ENCODE results near the gene EHD1. TPM values are rescaled to one million over a fixed set of nuclear protein-coding genes. Genes with fewer than 3 reads are reported as not detected.

Gene EHD1
- total RNA-seq = 47.4 TPM
- long read RNA-seq, full-length matches to known transcripts = 83 of 139 reads
- long read RNA-seq, partial matches to known transcripts = 14 of 139 reads
- long read RNA-seq, other reads (novel, unspliced or antisense) = 42 of 139 reads

- DNase-seq (peak; percentile 99), ATAC-seq (ENCODE audit: poor library complexity) (peak; percentile 91)
- intact Hi-C loops (cut with DNase I) = no loop called here
These were observed at the start of gene EHD1 for GRCh38 chr11:64878494-64879243. Gene EHD1 (minus strand): TSS chr11:64878621. CDS start chr11:64878464, 157 bp downstream.

DNA sequence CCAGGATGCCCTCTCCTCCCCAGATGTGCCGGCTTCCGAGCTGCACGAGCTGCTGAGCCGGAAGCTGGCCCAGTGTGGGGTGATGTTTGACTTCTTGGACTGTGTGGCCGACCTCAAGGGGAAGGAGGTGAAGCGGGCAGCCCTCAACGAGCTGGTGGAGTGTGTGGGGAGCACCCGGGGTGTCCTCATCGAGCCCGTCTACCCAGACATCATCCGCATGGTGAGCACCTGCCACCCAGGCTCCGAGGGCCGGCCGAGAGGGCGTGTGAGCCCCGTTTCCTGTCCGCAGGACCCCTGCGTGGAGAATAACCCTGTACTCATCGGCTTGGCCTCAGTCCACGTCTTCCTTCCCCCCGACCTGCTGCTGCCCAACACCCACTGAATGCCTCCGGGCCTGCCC is 48.3 kb upstream of the EHD1 start:
- ATAC-seq (ENCODE audit: poor library complexity) = no peak
- intact Hi-C loops (cut with DNase I) = no loop called here
- DNase-seq = no peak

DNA sequence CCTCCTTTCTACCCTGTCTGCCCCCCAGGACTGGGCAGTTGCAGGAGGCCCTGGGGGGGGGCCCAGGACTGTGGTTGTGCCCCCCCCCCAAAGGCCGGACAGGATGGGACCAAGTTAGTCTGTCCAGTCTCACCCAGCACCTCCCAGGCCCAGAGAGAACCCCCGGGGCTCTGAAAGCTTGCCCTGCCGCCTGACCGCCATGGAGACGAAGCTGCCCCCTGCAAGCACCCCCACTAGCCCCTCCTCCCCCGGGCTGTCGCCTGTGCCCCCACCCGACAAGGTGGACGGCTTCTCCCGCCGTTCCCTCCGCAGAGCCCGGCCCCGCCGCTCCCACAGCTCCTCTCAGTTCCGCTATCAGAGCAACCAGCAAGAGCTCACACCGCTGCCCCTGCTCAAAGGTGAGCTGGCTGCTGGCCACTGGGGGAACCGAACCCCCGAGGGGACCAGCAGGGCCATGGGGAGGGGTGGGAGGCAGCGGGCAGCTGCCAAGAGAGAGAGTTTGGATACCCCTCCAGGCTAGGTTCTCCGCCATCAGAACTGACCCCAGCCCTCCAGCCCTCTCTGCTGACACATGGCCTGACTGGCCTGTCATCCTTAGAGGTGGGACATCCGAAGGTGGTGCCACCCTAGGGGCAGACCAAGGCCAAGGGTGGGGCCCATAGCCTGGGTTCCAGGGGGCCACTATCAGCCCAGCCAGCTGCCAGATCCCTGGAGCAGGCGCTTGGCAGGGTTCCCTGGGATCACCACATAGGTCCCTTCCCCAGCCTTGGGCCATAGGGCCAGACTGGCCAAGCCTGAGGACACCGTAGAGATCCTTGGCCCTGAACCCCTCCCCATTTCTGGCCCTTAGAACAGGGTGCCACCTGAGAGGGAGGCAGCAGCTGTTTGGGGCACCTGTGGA is 47.4 kb upstream of the EHD1 start:
- DNase-seq = no peak
- no peak for ATAC-seq (ENCODE audit: poor library complexity)
- intact Hi-C loops (cut with DNase I) = no loop called here

DNA sequence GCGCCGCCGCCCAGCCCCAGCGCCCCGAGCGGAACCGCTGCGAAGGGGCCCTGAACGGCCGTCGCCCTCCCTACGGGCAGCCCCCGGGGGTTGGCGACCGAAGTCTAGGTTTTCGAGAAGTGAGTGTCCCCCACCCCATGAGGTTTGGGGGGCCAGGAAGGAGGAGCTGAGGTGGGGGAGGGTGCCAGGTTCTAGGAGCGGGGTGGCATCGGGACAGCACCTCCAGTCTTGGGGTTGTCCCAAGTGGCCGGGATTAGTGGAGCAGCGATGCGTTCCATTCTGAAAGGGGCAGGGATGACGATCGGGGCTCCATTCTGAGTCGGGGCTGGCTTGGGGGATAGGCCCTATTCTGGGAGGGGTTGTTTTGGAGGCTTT is 46.5 kb upstream of the EHD1 start:
- no peak for DNase-seq
- ATAC-seq (ENCODE audit: poor library complexity) = peak; percentile 8
- intact Hi-C loops (cut with DNase I) = no loop called here

- intact Hi-C loops (cut with DNase I) = no loop called here
- ATAC-seq (ENCODE audit: poor library complexity) = peak; percentile 98
- peak; percentile 96 for DNase-seq
These were observed 45.8 kb upstream of the EHD1 start, which contains the start of gene PPP2R5B for GRCh38 chr11:64923944-64924909. Gene PPP2R5B (plus strand): TSS chr11:64924689. CDS start chr11:64925735, 1,046 bp downstream.

DNA sequence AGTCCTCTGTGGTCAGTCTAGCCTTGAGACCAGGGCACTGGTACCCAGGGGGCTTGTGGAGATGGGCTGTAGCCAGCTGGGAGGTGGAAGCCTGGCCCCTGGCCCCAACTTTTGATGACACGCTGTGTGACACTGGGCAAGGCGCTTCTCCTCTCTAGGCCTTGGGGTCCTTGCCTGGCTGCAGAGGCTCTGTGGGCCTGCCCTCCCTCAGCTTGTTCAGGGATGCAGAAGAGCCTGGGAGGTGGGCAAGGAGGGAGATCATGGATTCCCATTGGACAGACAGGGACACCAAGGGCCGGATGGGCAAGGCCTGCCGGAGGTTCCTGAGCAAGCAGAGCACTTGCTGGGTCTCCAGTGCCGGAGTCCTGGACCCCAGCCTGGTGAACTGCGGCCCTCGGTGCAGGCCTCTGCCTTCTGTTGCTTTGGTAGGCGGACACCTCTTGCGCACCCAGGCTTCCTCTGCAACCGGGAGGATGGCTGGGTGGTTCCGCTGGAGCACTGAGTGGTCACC is 44.8 kb upstream of the EHD1 start:
- intact Hi-C loops (cut with DNase I) = no loop called here
- no peak for ATAC-seq (ENCODE audit: poor library complexity)
- no peak for DNase-seq

DNA sequence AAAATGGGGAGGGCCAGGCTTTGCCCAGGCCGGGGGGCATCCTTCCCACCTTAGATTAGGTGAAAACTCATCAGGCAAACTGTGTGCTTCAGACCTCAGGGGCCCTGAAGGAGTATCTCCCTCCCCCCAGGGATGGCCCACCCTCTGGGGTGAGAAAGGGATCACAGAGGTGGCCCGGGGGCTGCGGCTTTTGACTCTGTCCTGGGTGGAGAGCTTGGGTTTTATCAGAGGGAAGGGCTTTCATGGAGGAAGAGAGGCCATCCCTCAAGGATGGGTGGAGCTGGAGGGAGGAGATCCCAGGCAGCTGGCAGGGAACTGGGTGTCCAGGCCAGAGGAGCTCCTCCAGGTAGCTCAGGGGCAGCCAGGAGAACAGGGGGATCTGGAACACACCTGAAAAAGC is 43.0 kb upstream of the EHD1 start:
- intact Hi-C loops (cut with DNase I) = no loop called here
- no peak for DNase-seq
- ATAC-seq (ENCODE audit: poor library complexity) = no peak

GRCh38 chr11:64920124-64920523 is 41.7 kb upstream of the EHD1 start:
- no peak for ATAC-seq (ENCODE audit: poor library complexity)
- DNase-seq = peak; percentile 14
- intact Hi-C loops (cut with DNase I) = no loop called here

DNA sequence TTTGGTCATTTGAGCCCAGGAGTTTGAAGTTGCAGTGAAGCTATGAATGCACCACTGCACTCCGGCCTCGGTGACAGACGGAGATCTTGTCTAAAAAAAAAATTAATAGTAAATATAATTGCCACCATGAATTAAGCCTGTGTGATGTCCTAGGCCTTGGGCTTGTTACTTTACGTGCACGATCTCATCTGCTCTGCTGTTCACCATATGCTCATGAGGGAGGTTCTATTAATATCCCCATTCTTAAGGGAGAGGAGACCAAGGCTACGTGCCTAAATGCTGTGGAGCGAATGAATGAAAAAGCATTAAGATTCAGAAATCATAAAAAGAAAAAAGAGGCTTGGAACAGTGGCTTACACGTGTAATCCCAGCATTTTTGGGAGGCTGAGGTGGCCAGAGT is 41.2 kb upstream of the EHD1 start:
- intact Hi-C loops (cut with DNase I) = no loop called here
- ATAC-seq (ENCODE audit: poor library complexity) = no peak
- peak; percentile 17 for DNase-seq

GRCh38 chr11:64918017-64918416 is 39.6 kb upstream of the EHD1 start:
- ATAC-seq (ENCODE audit: poor library complexity) (no peak), DNase-seq (peak; percentile 28)
- intact Hi-C loops (cut with DNase I) = no loop called here

- no peak for DNase-seq
- intact Hi-C loops (cut with DNase I) = no loop called here
These were observed 39.2 kb upstream of the EHD1 start for GRCh38 chr11:64917663-64917995.

DNA sequence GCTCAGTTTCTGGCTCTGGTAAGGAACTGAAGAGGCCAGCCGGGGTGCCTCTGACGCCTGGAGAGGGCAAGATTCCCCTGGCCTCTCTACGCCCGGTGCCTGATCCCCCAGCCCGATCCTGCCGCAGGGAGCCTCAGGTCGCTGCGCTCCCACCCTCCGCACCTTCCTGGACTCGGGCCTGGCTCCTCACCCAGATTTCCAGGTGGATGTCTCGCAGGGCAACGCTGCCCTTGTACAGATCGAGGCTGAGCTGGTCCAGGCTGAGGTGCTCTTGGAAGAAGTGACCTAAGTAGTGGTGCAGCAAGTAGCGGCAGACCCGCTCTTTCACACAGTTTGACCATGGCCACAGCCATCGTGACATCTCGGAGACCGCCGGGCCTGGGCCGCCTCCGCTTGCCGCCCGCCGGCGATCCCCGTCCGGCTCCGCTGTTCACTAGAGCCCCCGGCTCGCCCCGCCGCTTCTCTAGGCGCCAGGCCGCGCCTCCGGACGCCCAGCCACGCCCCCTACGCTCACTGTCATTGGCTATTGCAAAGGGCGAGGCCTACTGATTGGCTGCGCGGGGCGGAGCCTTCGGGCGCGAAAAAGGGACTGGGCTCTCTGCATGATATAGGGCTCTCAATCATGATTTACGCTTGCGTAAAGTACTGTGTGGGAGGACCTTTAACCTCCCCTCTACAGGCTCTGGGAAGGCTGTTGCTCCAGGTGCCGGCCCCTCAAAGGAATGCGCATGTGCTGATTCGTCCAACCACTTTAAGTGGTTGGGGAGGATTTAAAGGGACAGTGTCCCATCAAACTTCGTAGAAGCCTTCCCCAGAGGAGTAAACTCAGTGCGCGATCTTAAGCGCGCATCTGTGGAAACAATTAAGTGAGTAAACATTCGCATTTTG is 38.6 kb upstream of the EHD1 start, which contains the start of gene ATG2A:
Gene ATG2A, minus strand, starts transcription at position 435 of the 888 bp plus-strand sequence. Its CDS starts 74 bp downstream, at position 361.
- intact Hi-C loops (cut with DNase I) = no loop called here
- ATAC-seq (ENCODE audit: poor library complexity) (peak; percentile 97), DNase-seq (peak; percentile 100)

More at GRCh38 chr11:64917663-64917995, 39.2 kb upstream of the EHD1 start:
- ATAC-seq (ENCODE audit: poor library complexity) = no peak

DNA sequence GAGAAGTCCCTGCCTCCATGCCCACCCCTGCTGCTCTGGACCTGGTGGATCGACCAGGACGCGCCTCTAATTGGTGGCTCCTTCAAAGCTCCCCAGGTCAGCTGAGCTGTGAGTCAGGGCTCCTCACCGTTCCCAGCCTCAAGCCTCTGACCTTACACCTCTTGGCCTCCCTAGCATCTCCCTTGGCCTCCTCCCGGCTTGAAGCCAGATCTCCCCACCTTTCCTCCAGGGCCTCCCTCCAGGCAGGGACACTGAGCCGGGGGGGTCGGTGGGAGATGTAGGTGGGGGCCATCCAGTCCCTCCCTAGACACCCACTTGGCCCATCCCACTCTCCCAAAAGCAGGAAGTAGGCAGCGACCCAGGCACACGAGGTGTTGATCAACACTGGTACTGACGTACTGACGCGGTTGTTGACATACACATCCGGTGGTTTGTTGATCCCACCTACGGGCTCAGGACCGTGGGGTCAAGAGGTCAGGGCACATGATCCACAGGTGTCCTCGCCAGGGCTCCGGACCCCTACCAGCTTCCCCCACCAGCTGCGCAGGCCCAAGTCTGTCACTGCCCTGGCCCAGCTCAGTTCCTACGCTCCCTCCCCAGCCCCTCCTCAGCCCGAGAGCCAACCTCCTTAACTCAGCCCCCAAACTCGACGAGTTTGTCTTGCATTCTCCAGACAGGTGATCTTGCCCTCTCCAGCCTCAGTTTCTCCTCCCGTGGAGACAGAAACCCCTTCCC is 37.8 kb upstream of the EHD1 start:
- DNase-seq = no peak
- ATAC-seq (ENCODE audit: poor library complexity) = no peak
- intact Hi-C loops (cut with DNase I) = no loop called here

DNA sequence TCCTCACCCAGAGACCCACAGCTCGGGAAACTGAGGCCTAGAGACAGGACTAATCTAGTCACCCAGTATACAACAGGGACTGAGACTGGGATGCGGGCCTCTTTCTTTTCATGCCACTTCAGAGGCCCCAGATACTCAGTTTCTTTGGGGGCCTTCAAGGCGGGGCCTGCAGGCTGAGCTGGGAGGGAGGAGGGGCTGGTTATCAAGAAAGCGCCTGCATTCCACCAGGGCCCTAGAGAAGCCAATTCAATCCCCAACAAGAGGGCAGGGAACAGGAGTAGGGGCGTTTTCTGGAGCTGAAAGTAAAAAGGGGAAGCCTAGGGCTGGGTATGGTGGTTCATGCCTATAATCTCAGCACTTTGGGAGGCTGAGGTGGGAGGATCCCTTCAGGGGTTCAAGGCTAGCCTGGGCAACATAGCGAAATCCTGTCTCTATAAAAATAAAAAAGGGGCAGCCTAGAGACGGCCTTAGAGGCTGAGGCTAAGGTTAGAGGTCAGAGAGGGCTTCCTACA is 37.0 kb upstream of the EHD1 start:
- no peak for DNase-seq
- no peak for ATAC-seq (ENCODE audit: poor library complexity)

GRCh38 chr11:64914123-64914522 is 35.7 kb upstream of the EHD1 start:
- no peak for DNase-seq
- ATAC-seq (ENCODE audit: poor library complexity) = no peak
- intact Hi-C loops (cut with DNase I) = no loop called here

More for the DNA sequence above, 37.0 kb upstream of the EHD1 start:
- intact Hi-C loops (cut with DNase I) = no loop called here

DNA sequence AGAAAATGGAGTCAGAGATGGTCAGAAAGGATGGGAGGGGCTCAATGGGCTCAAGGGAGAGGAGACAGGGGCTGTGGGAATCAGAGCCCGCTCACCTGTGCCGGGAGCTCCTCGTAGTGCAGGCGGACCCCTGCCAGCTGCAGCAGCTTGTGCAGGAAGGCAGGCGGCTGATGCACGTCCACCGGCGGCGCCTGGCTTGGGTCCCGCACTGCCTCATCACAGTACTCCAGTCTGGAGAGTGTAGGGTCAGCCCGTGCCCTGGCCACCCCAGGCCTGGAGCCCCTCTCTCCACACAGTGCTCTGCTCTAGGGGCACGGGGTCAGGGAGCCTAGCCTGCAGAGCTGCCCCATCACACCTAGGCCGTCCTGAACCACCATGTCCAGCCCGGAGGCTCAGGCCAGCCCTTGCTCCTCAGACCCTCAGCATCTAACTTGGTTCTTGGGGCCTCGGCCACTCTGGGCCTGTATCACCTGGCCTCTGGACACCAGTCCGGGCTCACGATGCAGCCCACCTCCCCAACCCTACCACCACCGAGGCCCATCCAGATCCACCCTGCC is 34.8 kb upstream of the EHD1 start:
- DNase-seq (no peak), ATAC-seq (ENCODE audit: poor library complexity) (no peak)
- intact Hi-C loops (cut with DNase I) = no loop called here
